Prostate gland (tissue), 2 donors: ENCODE measurements around the gene LPP.

Experiments used
- POLR2A ChIP-seq: fragments of 450-650 bp; IDR thresholded peaks from one replicate; pipeline ENCODE4 v1.6.1; 2016; ENCODE audit warnings: antibody characterized with exemption, mild to moderate bottlenecking
- POLR2AphosphoS5 ChIP-seq: sonication (generic); formaldehyde crosslinking; IDR thresholded peaks from one replicate; pipeline ENCODE4 v1.6.1; 2017; ENCODE audit warnings: antibody characterized with exemption
- TF ChIP-seq, protein P1 (sequence below), 4 experiments: fragments of 200-600 bp in 2 of 4; fragments of 450-650 bp in 2 of 4; sonication (generic) in 2 of 4; IDR thresholded peaks; 1 replicate in 3 of 4; 2 replicates in 1 of 4; pipeline ENCODE4 v1.5.1; 2016 to 2019; ENCODE audit warnings: antibody characterized with exemption in 4 of 4, mild to moderate bottlenecking in 2 of 4, moderate library complexity in 2 of 4

GRCh38 chr3:188671971-188672370 lies 518.0 kb downstream of the LPP start:
- TF ChIP-seq, protein P1, sequence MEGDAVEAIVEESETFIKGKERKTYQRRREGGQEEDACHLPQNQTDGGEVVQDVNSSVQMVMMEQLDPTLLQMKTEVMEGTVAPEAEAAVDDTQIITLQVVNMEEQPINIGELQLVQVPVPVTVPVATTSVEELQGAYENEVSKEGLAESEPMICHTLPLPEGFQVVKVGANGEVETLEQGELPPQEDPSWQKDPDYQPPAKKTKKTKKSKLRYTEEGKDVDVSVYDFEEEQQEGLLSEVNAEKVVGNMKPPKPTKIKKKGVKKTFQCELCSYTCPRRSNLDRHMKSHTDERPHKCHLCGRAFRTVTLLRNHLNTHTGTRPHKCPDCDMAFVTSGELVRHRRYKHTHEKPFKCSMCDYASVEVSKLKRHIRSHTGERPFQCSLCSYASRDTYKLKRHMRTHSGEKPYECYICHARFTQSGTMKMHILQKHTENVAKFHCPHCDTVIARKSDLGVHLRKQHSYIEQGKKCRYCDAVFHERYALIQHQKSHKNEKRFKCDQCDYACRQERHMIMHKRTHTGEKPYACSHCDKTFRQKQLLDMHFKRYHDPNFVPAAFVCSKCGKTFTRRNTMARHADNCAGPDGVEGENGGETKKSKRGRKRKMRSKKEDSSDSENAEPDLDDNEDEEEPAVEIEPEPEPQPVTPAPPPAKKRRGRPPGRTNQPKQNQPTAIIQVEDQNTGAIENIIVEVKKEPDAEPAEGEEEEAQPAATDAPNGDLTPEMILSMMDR (IDR thresholded peaks at IDR 0.05): no peak
- no peak for TF ChIP-seq POLR2A
- TF ChIP-seq POLR2AphosphoS5: no peak
